ENCODE measurements around the gene COL23A1.
"Not testable (repeated sequence)": the region's sequence is repeated elsewhere in the genome, so short reads cannot be mapped to it uniquely, and the experiment has no call there.

Gene COL23A1

GRCh38 chr5:178264044-178264443 lies 326.1 kb downstream of the COL23A1 start:
- TF ChIP-seq, protein P1, sequence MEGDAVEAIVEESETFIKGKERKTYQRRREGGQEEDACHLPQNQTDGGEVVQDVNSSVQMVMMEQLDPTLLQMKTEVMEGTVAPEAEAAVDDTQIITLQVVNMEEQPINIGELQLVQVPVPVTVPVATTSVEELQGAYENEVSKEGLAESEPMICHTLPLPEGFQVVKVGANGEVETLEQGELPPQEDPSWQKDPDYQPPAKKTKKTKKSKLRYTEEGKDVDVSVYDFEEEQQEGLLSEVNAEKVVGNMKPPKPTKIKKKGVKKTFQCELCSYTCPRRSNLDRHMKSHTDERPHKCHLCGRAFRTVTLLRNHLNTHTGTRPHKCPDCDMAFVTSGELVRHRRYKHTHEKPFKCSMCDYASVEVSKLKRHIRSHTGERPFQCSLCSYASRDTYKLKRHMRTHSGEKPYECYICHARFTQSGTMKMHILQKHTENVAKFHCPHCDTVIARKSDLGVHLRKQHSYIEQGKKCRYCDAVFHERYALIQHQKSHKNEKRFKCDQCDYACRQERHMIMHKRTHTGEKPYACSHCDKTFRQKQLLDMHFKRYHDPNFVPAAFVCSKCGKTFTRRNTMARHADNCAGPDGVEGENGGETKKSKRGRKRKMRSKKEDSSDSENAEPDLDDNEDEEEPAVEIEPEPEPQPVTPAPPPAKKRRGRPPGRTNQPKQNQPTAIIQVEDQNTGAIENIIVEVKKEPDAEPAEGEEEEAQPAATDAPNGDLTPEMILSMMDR (IDR thresholded peaks at IDR 0.05; ENCODE audit: low read length, missing control alignments), result no peak
- H3K4me3 ChIP-seq (replicated peaks; ENCODE audit: low read depth, low read length), result no peak overlapping the region
- DNase-seq (ENCODE audit: low read depth), result no peak

GRCh38 chr5:178261666-178262600 lies 328.3 kb downstream of the COL23A1 start:
- no peak overlapping the region for H3K4me3 ChIP-seq (replicated peaks; ENCODE audit: low read depth, low read length)
- TF ChIP-seq, protein P1 (IDR thresholded peaks at IDR 0.05; ENCODE audit: low read length, missing control alignments), result no peak
- DNase-seq (ENCODE audit: low read depth), result no peak

DNA sequence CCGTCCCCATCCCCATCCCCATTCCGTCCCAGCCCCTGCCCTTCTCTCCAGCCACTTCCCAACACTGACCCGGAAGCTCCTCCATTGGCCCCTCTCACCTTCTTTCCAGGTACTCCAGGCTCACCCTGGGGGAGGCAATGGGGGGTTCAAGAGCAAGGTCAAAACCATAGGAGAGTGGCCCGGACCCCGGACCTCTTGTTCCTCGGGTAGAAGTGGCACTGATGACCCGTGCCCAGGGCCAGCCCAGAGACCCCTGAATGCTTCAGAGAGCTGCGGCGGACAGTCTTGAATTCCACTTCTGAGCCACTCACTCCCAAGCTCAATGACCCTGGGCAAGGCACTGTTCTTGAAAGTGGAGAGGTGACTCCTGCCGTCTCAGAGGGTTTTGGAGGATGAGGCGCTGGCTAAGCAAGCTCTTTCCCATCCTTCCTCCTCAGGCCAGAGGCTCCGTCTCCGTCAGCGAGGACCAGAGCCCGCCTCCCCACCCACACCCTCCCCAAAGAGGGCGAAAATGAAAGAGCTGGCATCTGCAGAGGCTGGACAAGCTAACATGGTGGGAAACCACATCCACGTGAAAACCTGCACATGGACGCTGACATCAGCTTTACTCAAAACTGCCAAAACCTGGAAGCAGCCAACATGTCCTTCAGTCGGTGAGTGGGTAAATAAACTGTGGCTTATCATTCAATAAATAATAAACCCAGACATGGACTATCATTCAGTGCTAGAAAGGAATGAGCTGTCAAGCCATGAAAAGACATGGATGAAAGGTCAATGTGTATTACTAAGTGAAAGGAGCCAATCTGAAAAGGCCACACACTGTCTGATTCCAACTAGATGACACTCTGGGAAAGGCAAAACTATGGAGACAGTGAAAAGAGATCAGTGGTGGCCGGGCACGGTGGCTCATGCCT lies 330.3 kb downstream of the COL23A1 start:
- TF ChIP-seq, protein P1 (IDR thresholded peaks at IDR 0.05; ENCODE audit: low read length, missing control alignments), result no peak
- no peak for DNase-seq (ENCODE audit: low read depth)
- H3K4me3 ChIP-seq (replicated peaks; ENCODE audit: low read depth, low read length), result no peak overlapping the region

GRCh38 chr5:178257650-178258049 lies 332.5 kb downstream of the COL23A1 start:
- TF ChIP-seq, protein P1 (IDR thresholded peaks at IDR 0.05; ENCODE audit: low read length, missing control alignments), result no peak
- H3K4me3 ChIP-seq (replicated peaks; ENCODE audit: low read depth, low read length), result no peak overlapping the region
- no peak for DNase-seq (ENCODE audit: low read depth)

- TF ChIP-seq, protein P1 (IDR thresholded peaks at IDR 0.05; ENCODE audit: low read length, missing control alignments), result no peak
- no peak overlapping the region for H3K4me3 ChIP-seq (replicated peaks; ENCODE audit: low read depth, low read length)
- DNase-seq (ENCODE audit: low read depth), result no peak
These were observed 333.4 kb downstream of the COL23A1 start for GRCh38 chr5:178256746-178257145.

DNA sequence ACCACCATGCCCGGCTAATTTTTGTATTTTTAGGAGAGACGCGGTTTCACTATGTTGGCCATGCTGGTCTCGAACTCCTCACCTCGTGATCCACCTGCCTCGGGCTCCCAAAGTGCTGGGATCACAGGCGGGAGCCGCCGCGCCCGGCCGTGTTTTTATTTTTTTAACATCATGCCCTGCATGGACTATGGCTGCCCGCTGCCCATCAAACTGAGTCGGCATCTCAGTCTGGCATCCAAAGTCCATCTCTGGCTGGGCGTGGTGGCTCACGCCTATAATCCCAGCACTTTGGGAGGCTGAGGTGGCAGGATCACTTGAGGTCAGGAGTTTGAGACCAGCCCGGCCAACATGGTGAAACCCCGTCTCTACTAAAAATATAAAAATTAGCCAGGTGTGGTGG lies 336.6 kb downstream of the COL23A1 start:
- H3K4me3 ChIP-seq (replicated peaks; ENCODE audit: low read depth, low read length); DNase-seq (ENCODE audit: low read depth): not testable (repeated sequence)

DNA sequence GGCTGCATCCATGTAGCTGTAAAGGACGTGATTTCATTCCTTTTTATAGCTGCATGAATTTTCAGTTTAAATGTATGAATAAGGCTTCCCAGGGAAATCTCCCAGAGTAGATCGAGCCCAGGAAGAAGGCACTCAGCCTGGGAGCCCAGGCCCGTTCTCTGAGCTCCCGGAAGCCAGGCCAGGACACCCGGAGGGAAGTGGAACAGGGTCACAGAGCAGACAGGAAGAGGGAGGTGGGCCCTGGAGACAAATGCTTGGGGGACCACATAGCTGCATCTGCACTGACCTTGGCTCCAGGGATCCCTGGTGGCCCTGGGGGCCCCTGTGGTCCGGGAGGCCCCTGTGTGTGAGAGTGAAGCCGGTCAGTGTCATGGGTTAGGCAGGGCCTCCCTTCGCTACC lies 337.9 kb downstream of the COL23A1 start:
- TF ChIP-seq, protein P1 (IDR thresholded peaks at IDR 0.05; ENCODE audit: low read length, missing control alignments), result no peak
- DNase-seq (ENCODE audit: low read depth), result no peak

More for the DNA sequence above, 337.9 kb downstream of the COL23A1 start:
- no peak overlapping the region for H3K4me3 ChIP-seq (replicated peaks; ENCODE audit: low read depth, low read length)

Measured in fibroblast of pulmonary artery (primary cell).